Measurements from ENCODE around the gene SEMA6D.

DNA sequence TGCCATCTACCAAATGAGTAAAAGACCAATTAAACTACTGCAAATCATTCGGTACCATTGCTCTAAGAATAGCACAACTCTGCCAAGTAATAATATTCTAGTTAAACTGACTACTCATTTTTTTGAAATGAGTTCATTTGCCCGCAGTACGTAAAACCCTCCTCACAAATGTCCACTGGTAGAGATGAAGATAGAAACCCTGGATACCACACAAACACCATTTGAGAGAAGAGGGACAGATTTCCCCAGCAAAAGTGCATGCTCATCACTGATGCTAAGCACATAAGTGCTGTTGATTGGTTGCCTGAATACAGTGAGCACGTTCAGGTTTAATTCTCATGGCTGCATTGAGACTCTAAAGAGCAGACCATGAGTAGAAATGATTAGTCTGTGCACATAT lies 34.6 kb upstream of the SEMA6D start:
- no peak for TF ChIP-seq POLR2A (IDR thresholded peaks at IDR 0.05)
- TF ChIP-seq, protein P1, sequence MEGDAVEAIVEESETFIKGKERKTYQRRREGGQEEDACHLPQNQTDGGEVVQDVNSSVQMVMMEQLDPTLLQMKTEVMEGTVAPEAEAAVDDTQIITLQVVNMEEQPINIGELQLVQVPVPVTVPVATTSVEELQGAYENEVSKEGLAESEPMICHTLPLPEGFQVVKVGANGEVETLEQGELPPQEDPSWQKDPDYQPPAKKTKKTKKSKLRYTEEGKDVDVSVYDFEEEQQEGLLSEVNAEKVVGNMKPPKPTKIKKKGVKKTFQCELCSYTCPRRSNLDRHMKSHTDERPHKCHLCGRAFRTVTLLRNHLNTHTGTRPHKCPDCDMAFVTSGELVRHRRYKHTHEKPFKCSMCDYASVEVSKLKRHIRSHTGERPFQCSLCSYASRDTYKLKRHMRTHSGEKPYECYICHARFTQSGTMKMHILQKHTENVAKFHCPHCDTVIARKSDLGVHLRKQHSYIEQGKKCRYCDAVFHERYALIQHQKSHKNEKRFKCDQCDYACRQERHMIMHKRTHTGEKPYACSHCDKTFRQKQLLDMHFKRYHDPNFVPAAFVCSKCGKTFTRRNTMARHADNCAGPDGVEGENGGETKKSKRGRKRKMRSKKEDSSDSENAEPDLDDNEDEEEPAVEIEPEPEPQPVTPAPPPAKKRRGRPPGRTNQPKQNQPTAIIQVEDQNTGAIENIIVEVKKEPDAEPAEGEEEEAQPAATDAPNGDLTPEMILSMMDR (IDR thresholded peaks at IDR 0.05) = no peak

Measured in right lobe of liver (tissue), 4 donors.